OCI-LY7 (cell line): ENCODE data around the gene POU2AF1.

Experiments
- EZH2phosphoT487 ChIP-seq: fragments of 200-600 bp; sonication (generic); IDR thresholded peaks from 2 replicates; pipeline ENCODE4 v1.6.1; 2018; ENCODE audit warnings: low read depth, borderline replicate concordance, mild to moderate bottlenecking, mixed run types, antibody characterized with exemption, low read length, moderate library complexity, mixed read lengths
- TF ChIP-seq, protein P1 (sequence below): fragments of 200-600 bp; sonication (generic); conservative IDR thresholded peaks from 2 replicates; pipeline ENCODE4 v1.5.1; 2014; ENCODE audit warnings: mild to moderate bottlenecking, antibody characterized with exemption, low read length, moderate library complexity, mixed read lengths

DNA sequence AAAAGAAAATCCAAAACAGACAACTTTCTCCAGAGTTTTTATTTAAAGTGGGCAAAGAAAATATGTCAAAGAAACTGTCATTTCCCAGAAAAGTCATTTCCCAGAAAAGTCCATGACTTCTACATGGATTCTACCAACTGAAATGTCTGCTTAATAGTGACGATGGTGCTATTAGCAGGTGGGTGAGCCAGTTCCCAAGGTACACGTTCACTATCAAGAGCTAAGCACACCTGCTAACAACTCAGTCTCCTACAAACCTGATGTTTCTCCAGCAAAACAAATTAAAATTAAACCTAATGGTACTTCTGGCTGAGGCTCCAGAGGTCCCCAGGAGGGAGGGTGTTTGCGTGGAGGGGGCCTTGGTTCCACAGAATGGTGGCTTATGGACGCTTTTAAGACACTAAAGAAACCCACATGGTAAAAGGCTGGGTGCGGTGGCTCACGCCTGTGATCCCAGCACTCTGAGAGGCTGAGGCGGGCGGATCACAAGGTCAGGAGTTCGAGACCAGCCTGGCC lies 26.8 kb downstream of the POU2AF1 start:
- TF ChIP-seq, protein P1, sequence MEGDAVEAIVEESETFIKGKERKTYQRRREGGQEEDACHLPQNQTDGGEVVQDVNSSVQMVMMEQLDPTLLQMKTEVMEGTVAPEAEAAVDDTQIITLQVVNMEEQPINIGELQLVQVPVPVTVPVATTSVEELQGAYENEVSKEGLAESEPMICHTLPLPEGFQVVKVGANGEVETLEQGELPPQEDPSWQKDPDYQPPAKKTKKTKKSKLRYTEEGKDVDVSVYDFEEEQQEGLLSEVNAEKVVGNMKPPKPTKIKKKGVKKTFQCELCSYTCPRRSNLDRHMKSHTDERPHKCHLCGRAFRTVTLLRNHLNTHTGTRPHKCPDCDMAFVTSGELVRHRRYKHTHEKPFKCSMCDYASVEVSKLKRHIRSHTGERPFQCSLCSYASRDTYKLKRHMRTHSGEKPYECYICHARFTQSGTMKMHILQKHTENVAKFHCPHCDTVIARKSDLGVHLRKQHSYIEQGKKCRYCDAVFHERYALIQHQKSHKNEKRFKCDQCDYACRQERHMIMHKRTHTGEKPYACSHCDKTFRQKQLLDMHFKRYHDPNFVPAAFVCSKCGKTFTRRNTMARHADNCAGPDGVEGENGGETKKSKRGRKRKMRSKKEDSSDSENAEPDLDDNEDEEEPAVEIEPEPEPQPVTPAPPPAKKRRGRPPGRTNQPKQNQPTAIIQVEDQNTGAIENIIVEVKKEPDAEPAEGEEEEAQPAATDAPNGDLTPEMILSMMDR: no peak
- TF ChIP-seq EZH2phosphoT487: no peak
